ENCODE data around the gene CAVIN2. TPM values are rescaled to one million over a fixed set of nuclear protein-coding genes. Genes with fewer than 3 reads are reported as not detected.

Gene CAVIN2
- total and polyA plus RNA-seq, 12 donors, result 11.9 to 41.9 (median 26.3) TPM

- 94 to 100% (median 95%) methylated on average over 1 of the region's 1 CpG for WGBS, 4 donors
- H3K4me3 ChIP-seq, result no peak overlapping the region
- no peak for DNase-seq
- no peaks in the 10 kb centered on the region for H3K36me3 ChIP-seq (replicated peaks in 1 of 2)
- H3K9me3 ChIP-seq (replicated peaks in 1 of 3), result no peaks in the 10 kb centered on the region
- H3K27ac ChIP-seq, result no peak overlapping the region
- TF ChIP-seq POLR2A (IDR thresholded peaks at IDR 0.05), result no peak
- TF ChIP-seq, protein P1, sequence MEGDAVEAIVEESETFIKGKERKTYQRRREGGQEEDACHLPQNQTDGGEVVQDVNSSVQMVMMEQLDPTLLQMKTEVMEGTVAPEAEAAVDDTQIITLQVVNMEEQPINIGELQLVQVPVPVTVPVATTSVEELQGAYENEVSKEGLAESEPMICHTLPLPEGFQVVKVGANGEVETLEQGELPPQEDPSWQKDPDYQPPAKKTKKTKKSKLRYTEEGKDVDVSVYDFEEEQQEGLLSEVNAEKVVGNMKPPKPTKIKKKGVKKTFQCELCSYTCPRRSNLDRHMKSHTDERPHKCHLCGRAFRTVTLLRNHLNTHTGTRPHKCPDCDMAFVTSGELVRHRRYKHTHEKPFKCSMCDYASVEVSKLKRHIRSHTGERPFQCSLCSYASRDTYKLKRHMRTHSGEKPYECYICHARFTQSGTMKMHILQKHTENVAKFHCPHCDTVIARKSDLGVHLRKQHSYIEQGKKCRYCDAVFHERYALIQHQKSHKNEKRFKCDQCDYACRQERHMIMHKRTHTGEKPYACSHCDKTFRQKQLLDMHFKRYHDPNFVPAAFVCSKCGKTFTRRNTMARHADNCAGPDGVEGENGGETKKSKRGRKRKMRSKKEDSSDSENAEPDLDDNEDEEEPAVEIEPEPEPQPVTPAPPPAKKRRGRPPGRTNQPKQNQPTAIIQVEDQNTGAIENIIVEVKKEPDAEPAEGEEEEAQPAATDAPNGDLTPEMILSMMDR (IDR thresholded peaks at IDR 0.05), result no peak
- H3K4me1 ChIP-seq (replicated peaks in 1 of 2), result peaks cover 0 to 3% of the 10 kb centered on the region in 2 donors
- no peaks in the 10 kb centered on the region for H3K27me3 ChIP-seq
- intact Hi-C loops (cut with DNase I), result no loop called here
Observed at GRCh38 chr2:191860760-191861466, 14.0 kb upstream of the CAVIN2 start.

DNA sequence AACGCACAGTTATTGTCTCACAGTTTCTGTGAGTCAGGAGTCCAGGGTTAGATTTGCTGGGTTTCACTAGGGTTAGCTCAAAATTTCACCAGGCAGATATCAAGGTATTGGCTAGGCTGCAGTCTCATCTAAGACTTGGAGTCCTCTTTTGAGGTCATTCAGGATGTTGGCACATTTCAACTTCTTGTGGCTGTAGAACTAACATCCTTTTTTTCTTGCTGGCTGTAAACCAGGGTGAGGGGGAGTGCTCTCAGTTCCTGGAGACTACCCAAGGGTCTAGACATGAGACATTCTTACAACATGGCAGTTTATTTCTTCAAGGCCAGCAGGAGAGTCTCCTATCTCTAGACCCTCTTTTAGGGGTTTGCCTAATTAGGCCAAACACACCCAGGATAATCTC, 12.8 kb upstream of the CAVIN2 start:
- no peak overlapping the region for H3K27ac ChIP-seq
- peaks cover 0 to 7% of the 10 kb centered on the region in 2 donors for H3K4me1 ChIP-seq (replicated peaks in 1 of 2)
- no peak overlapping the region for H3K4me3 ChIP-seq
- TF ChIP-seq POLR2A (IDR thresholded peaks at IDR 0.05), result no peak
- TF ChIP-seq, protein P1 (IDR thresholded peaks at IDR 0.05), result no peak
- H3K9me3 ChIP-seq (replicated peaks in 1 of 3), result no peaks in the 10 kb centered on the region
- H3K27me3 ChIP-seq, result no peaks in the 10 kb centered on the region
- intact Hi-C loops (cut with DNase I), result no loop called here
- 87 to 97% (median 96%) methylated on average over 1 of the region's 1 CpG for WGBS, 4 donors
- H3K36me3 ChIP-seq (replicated peaks in 1 of 2), result no peaks in the 10 kb centered on the region
- DNase-seq, result no peak

GRCh38 chr2:191857886-191858285, 11.0 kb upstream of the CAVIN2 start:
- no peak for TF ChIP-seq POLR2A (IDR thresholded peaks at IDR 0.05)
- TF ChIP-seq, protein P1 (IDR thresholded peaks at IDR 0.05), result no peak
- Histone ChIP-seq H3K27me3 (no peaks in the 10 kb centered on the region), H3K27ac (no peak overlapping the region), H3K36me3 (replicated peaks in 1 of 2) (no peaks in the 10 kb centered on the region), H3K9me3 (replicated peaks in 1 of 3) (no peaks in the 10 kb centered on the region), H3K4me3 (no peak overlapping the region), H3K4me1 (replicated peaks in 1 of 2) (peaks cover 0 to 18% of the 10 kb centered on the region in 2 donors)
- WGBS, 4 donors, result 66 to 82% (median 77%) methylated on average over 3 of the region's 3 CpGs
- intact Hi-C loops (cut with DNase I), result no loop called here
- no peak for DNase-seq

GRCh38 chr2:191857259-191857805, 10.4 kb upstream of the CAVIN2 start:
- Histone ChIP-seq H3K4me3 (no peak overlapping the region), H3K9me3 (replicated peaks in 1 of 3) (no peaks in the 10 kb centered on the region), H3K27ac (no peak overlapping the region), H3K4me1 (replicated peaks in 1 of 2) (peaks cover 0 to 18% of the 10 kb centered on the region in 2 donors), H3K27me3 (no peaks in the 10 kb centered on the region), H3K36me3 (replicated peaks in 1 of 2) (no peaks in the 10 kb centered on the region)
- 64 to 73% (median 69%) methylated on average over 2 of the region's 2 CpGs for WGBS, 4 donors
- TF ChIP-seq, protein P1 (IDR thresholded peaks at IDR 0.05), result no peak
- TF ChIP-seq POLR2A (IDR thresholded peaks at IDR 0.05), result no peak
- intact Hi-C loops (cut with DNase I), result no loop called here
- no peak for DNase-seq
